ENCODE data around the gene HS6ST2. TPM values are rescaled to one million over a fixed set of nuclear protein-coding genes. Genes with fewer than 3 reads are reported as not detected.

Gene HS6ST2
- polyA plus RNA-seq, 3 donors from 2014 or later: 0.27 TPM; not detected in 2

DNA sequence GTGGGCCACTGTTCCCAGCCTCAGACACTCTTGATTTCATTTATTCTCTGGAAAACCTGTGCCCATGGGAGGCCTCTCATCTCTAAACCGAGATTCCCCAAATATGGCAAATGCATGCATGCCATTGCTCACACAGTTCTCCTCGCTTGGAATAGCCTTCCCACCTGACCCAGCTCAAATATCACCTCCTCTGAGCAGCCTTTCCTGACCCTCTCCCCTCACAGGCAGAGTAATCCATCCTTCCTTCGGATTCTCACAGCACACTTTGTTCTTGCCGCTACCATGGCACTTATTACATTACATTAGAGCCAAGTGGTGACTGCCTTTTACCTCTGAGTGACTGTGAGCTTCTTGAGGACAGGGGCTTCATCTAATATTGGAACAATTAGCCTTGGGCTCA is 209.5 kb downstream of the HS6ST2 start:
- H3K27me3 Mint-ChIP-seq (ENCODE audit: low read depth in 3 of 3): peaks cover 0 to 10% (median 4%) of the 10 kb centered on the region in 3 donors
- H3K9me3 Mint-ChIP-seq: no peaks in the 10 kb centered on the region
- H3K27ac Mint-ChIP-seq: no peak overlapping the region
- peaks cover 39 to 45% of the 10 kb centered on the region in 2 donors for H3K4me1 Mint-ChIP-seq
- DNase-seq: no peak
- no peak overlapping the region for H3K4me3 Mint-ChIP-seq
- no peaks in the 10 kb centered on the region for H3K36me3 Mint-ChIP-seq

DNA sequence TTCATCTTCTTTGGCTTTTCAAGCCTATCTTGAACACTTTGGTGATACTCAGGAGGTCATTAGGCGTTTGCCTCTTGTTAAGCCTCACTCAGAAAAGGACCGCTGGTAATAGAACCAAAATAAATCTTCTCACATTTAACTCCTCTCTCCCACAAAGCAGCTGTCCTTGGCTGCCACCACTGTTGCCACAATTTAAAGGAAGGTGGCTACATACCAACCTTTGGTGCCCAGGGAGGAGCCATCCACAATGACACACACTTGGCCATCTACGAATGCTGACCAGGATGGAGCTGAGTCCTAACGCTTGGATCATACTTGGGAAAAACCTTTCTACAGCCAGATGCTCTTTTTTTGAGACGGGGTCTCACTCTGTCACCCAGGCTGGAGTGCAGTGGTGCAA is 210.2 kb downstream of the HS6ST2 start:
- H3K36me3 Mint-ChIP-seq: no peaks in the 10 kb centered on the region
- H3K9me3 Mint-ChIP-seq: no peaks in the 10 kb centered on the region
- H3K4me3 Mint-ChIP-seq: no peak overlapping the region
- no peak for DNase-seq
- H3K4me1 Mint-ChIP-seq: peaks cover 41 to 50% of the 10 kb centered on the region in 2 donors
- H3K27ac Mint-ChIP-seq: peak overlapping the region in 1 of 6 donors; percentile 46
- H3K27me3 Mint-ChIP-seq (ENCODE audit: low read depth in 3 of 3): peaks cover 0 to 7% (median 4%) of the 10 kb centered on the region in 3 donors

DNA sequence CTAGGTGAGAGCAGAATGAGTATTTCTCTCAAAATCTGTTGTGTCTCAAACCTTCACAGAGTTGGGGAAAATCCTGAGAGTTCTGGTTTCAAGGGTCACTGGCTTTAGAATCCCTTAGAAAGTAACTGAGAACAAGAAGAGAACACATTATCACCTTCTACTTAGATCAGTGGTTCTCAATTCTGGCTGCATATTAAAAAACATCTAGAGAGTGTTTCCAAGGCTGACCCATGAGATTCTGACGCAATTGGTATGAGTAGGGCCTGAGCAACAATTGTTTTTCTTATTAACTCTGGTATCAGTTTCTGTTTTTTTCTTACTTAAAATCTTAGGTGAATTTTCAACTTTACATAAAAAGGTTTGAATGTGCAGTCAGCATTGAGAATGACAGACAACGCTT is 212.8 kb downstream of the HS6ST2 start:
- H3K36me3 Mint-ChIP-seq: no peaks in the 10 kb centered on the region
- H3K9me3 Mint-ChIP-seq: no peaks in the 10 kb centered on the region
- no peak for DNase-seq
- H3K27me3 Mint-ChIP-seq (ENCODE audit: low read depth in 3 of 3): peaks cover 0 to 15% (median 4%) of the 10 kb centered on the region in 3 donors
- no peak overlapping the region for H3K4me3 Mint-ChIP-seq
- peaks cover 44 to 57% of the 10 kb centered on the region in 2 donors for H3K4me1 Mint-ChIP-seq
- no peak overlapping the region for H3K27ac Mint-ChIP-seq

DNA sequence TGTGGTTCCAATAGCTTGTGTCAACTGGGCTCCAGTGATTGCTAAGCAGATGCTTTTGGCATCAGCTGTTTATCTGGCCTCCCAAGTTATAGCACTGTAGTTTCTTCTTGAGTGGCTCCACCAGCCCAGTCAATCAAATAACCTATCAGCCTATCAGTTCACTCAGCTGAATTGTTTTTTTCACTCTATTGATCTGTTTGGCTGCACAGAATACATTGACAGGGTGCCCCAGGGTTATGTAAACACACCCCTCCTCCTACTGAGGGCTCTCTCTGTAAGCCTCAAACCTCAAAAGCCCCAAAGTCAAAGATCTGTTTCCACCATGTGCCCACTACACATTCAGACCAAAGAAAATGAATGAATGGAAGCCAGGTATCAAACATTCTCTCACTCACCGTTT is 214.0 kb downstream of the HS6ST2 start:
- Mint-ChIP-seq H3K27ac (no peak overlapping the region), H3K9me3 (no peaks in the 10 kb centered on the region), H3K4me3 (peak overlapping the region in 1 of 5 donors; percentile 14), H3K27me3 (ENCODE audit: low read depth in 3 of 3) (peaks cover 0 to 13% (median 4%) of the 10 kb centered on the region in 3 donors), H3K4me1 (peaks cover 36 to 50% of the 10 kb centered on the region in 2 donors), H3K36me3 (no peaks in the 10 kb centered on the region)
- peak; percentile 18 to 21 (median 19) for DNase-seq

DNA sequence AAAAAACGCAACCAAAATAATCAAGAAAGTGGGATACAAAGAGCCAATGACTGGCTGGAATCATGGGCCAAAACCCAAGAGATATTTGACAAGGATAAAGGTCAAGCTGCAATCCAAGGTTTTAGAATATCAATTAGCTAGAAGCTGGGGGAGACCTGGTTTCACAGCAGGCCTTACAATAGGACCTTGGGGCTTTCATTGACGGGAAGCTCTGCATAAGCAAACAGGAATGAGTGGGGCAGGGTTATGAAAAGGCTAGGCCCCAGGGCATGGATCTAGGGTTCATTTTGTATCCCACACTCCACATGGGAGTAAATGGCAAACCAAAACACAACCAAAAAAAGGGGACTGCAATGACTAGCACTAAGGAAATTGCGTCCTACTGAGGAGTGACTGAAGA is 215.3 kb downstream of the HS6ST2 start:
- H3K9me3 Mint-ChIP-seq: no peaks in the 10 kb centered on the region
- peaks cover 0 to 15% (median 4%) of the 10 kb centered on the region in 3 donors for H3K27me3 Mint-ChIP-seq (ENCODE audit: low read depth in 3 of 3)
- H3K36me3 Mint-ChIP-seq: no peaks in the 10 kb centered on the region
- H3K27ac Mint-ChIP-seq: no peak overlapping the region
- H3K4me3 Mint-ChIP-seq: no peak overlapping the region
- no peak for DNase-seq
- H3K4me1 Mint-ChIP-seq: peaks cover 44 to 60% of the 10 kb centered on the region in 2 donors

- no peak for DNase-seq
- Mint-ChIP-seq H3K27ac (no peak overlapping the region), H3K4me1 (peaks cover 53 to 68% of the 10 kb centered on the region in 2 donors), H3K36me3 (no peaks in the 10 kb centered on the region), H3K9me3 (no peaks in the 10 kb centered on the region), H3K4me3 (no peak overlapping the region), H3K27me3 (ENCODE audit: low read depth in 3 of 3) (peaks cover 0 to 15% (median 4%) of the 10 kb centered on the region in 3 donors)
Observed at GRCh38 chrX:132742246-132742645, 216.2 kb downstream of the HS6ST2 start.

DNA sequence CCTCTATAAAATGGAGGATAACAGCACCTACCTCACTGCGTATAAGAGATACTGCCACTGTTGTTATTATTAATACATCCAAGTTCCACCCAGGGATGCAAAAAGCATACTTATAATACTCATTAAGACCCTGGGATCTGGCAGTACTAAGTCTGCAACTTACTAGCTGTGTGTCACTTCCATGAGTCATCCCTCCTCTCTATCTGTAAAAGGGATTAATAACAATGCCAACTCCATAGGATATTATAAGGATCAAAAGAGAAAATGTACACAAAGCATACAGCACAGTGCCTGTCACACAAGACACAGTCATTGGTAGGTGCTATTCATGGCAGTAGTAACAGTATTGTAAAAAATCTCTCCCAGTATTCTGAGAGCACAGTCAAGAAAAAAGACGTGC is 216.7 kb downstream of the HS6ST2 start:
- Mint-ChIP-seq H3K27me3 (ENCODE audit: low read depth in 3 of 3) (peaks cover 0 to 15% (median 4%) of the 10 kb centered on the region in 3 donors), H3K27ac (no peak overlapping the region), H3K9me3 (no peaks in the 10 kb centered on the region), H3K36me3 (no peaks in the 10 kb centered on the region), H3K4me1 (peaks cover 58 to 74% of the 10 kb centered on the region in 2 donors), H3K4me3 (peak overlapping the region in 1 of 5 donors; percentile 45)
- no peak for DNase-seq

DNA sequence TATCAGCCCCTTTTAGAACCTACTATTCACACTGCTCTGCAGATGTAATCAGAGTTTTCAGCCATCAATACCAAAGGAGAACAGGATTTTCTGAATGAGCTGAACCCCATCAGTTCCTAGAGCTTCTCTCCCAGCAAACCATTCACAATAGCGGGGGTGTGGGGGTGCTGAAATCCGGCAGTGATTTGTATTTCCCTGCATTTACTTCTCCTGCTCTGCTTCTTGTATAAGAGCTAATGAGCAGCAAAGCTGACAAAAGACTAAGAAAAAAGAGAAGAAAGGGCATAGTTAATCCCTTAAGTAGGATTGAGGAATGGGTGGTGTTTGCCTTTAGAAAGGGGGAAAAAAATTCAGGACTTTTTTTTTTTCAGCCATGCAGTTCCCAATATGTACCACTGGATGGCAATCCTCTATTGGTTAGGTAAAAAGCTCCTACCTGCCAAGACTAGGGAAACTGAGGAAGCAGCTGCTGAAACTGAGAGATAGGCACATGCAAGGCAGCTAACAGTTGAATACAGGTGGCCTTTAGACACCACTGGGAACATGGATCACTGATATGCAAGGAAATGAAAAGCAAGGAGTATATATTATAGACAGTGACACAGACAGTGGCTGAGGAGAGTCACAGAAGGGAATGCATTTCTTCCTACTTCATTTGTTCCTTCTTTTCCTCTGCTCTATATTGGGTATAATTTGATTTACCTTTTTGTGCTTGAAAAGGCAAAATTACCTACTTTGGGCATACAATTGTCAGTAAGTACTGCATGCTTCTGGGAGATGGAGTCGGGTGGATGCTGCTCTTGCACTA is 217.9 kb downstream of the HS6ST2 start:
- Mint-ChIP-seq H3K27me3 (ENCODE audit: low read depth in 3 of 3) (peaks cover 0 to 13% (median 4%) of the 10 kb centered on the region in 3 donors), H3K27ac (no peak overlapping the region), H3K36me3 (no peaks in the 10 kb centered on the region), H3K4me1 (peaks cover 64 to 79% of the 10 kb centered on the region in 2 donors), H3K9me3 (no peaks in the 10 kb centered on the region), H3K4me3 (no peak overlapping the region)
- no peak for DNase-seq

DNA sequence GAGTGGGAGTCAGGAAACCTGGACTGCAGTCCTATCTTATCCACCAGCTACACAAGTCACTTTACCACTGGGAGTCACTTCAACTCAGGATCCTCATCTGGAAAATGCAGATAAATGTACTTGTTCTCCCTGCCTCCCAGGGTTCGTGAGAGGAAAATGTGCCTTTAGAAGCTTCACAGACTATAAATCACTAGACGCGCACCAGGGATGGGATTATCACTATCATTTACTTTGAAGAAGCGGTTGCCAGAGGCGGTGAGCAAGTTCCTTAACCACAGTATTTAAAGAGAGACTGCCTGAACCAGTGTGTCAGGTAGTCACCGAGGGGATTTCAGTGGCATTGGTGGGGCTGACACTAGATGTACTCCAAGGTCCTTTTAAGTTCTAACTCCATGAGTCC is 219.5 kb downstream of the HS6ST2 start:
- Mint-ChIP-seq H3K4me1 (peaks cover 61 to 75% of the 10 kb centered on the region in 2 donors), H3K27ac (no peak overlapping the region), H3K36me3 (no peaks in the 10 kb centered on the region), H3K4me3 (peak overlapping the region in 1 of 5 donors; percentile 61), H3K9me3 (no peaks in the 10 kb centered on the region), H3K27me3 (ENCODE audit: low read depth in 3 of 3) (peaks cover 0 to 13% (median 4%) of the 10 kb centered on the region in 3 donors)
- DNase-seq: no peak

DNA sequence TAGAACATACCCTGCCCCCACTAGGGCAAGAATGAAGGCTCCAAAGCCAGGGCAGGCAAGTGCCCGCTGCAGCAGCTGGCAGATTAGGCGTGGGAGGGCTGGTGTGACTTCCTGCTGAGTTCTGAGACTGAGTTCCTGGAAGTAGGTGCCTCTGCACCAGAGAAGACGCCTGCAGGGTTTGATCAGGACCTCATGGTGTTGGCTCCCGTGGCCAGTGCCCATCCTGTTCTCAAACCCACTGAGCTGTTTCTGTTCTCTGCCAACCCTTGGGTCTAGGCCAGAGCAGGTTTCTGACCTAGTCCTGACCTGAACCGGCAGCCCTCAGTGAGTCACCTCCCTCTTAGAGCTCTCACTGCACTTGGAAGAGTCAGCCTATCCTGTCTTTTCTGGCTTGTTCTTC is 220.7 kb downstream of the HS6ST2 start:
- H3K9me3 Mint-ChIP-seq: no peaks in the 10 kb centered on the region
- peaks cover 0 to 13% (median 1%) of the 10 kb centered on the region in 3 donors for H3K27me3 Mint-ChIP-seq (ENCODE audit: low read depth in 3 of 3)
- peak overlapping the region in 4 of 6 donors; percentile 7 to 63 (median 50) for H3K27ac Mint-ChIP-seq
- DNase-seq: peak; percentile 41 to 55 (median 47)
- no peaks in the 10 kb centered on the region for H3K36me3 Mint-ChIP-seq
- peaks cover 54 to 68% of the 10 kb centered on the region in 2 donors for H3K4me1 Mint-ChIP-seq
- H3K4me3 Mint-ChIP-seq: peak overlapping the region; percentile 35 to 65 (median 57)

- Mint-ChIP-seq H3K27ac (no peak overlapping the region), H3K27me3 (ENCODE audit: low read depth in 3 of 3) (no peaks in the 10 kb centered on the region), H3K4me3 (no peak overlapping the region), H3K36me3 (no peaks in the 10 kb centered on the region), H3K9me3 (no peaks in the 10 kb centered on the region), H3K4me1 (peaks cover 20 to 27% of the 10 kb centered on the region in 2 donors)
- no peak for DNase-seq
Observed at GRCh38 chrX:132732236-132732635, 226.2 kb downstream of the HS6ST2 start.

DNA sequence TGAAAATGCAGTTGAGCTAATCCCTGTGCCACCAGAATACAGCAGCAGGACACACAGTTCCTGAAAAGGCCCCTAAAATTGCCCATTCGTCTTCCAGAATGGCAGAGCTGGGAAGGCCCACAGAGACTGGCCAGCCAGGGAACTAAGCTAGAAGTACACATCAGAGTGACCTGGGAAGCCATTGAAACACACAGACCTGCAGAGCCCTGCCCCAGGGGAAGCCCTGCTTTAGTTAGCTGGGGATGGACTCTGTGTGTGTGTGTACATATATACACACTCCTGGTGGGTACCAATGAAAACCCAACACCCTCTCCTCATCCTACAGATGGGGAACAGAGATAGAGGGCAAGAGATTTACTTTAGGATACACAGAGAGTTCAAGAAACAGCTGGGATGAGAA is 227.7 kb downstream of the HS6ST2 start:
- no peaks in the 10 kb centered on the region for H3K36me3 Mint-ChIP-seq
- no peak for DNase-seq
- H3K4me1 Mint-ChIP-seq: peaks cover 8 to 15% of the 10 kb centered on the region in 2 donors
- H3K9me3 Mint-ChIP-seq: no peaks in the 10 kb centered on the region
- H3K4me3 Mint-ChIP-seq: no peak overlapping the region
- H3K27me3 Mint-ChIP-seq (ENCODE audit: low read depth in 3 of 3): peaks cover 0 to 3% (median 0%) of the 10 kb centered on the region in 3 donors
- no peak overlapping the region for H3K27ac Mint-ChIP-seq

- H3K27ac Mint-ChIP-seq: no peak overlapping the region
- peaks cover 0 to 3% (median 0%) of the 10 kb centered on the region in 3 donors for H3K27me3 Mint-ChIP-seq (ENCODE audit: low read depth in 3 of 3)
- H3K4me3 Mint-ChIP-seq: no peak overlapping the region
- no peaks in the 10 kb centered on the region for H3K9me3 Mint-ChIP-seq
- no peak for DNase-seq
- H3K36me3 Mint-ChIP-seq: no peaks in the 10 kb centered on the region
- H3K4me1 Mint-ChIP-seq: peaks cover 8 to 15% of the 10 kb centered on the region in 2 donors
Observed at GRCh38 chrX:132730266-132730665, 228.2 kb downstream of the HS6ST2 start.

GRCh38 chrX:132728296-132728695 is 230.1 kb downstream of the HS6ST2 start:
- no peak for DNase-seq
- no peaks in the 10 kb centered on the region for H3K9me3 Mint-ChIP-seq
- H3K4me3 Mint-ChIP-seq: no peak overlapping the region
- H3K27ac Mint-ChIP-seq: no peak overlapping the region
- no peaks in the 10 kb centered on the region for H3K4me1 Mint-ChIP-seq
- H3K36me3 Mint-ChIP-seq: no peaks in the 10 kb centered on the region
- peaks cover 0 to 3% (median 3%) of the 10 kb centered on the region in 3 donors for H3K27me3 Mint-ChIP-seq (ENCODE audit: low read depth in 3 of 3)

Measured in immature natural killer cell (primary cell).